Activated naive CD4-positive, alpha-beta T cell treated with anti-CD3 and anti-CD28 coated beads, Interleukin-2, amount 50 U/mL, for 72 hours (primary cell): ENCODE measurements around the gene IL1RAPL2. TPM values are rescaled to one million over a fixed set of nuclear protein-coding genes. Genes with fewer than 3 reads are reported as not detected.
A peak's percentile ranks its signal among the peaks of the same experiment; 100 is the strongest.
"Not testable (repeated sequence)": the region's sequence is repeated elsewhere in the genome, so short reads cannot be mapped to it uniquely, and the experiment has no call there.

Experiments
- ATAC-seq, 2 donors: fragments of 150-1000 bp; cut with Tn5 transposase; 2 replicates each; pipeline ENCODE4 v1.10.0; 2021; ENCODE audit warnings: mild to moderate bottlenecking in 2 of 2, moderate library complexity in 2 of 2
- DNase-seq, 2 donors: peaks; one replicate each; pipeline ENCODE4 v3.0.0; 2021 to 2022; ENCODE audit warnings: low spot score in 2 of 2
- H3K27ac Mint-ChIP-seq, 2 donors: one replicate each; pipeline ENCODE4 v1.8.0; 2022; ENCODE audit warnings: mild to moderate bottlenecking in 2 of 2, mixed read lengths in 2 of 2
- H3K36me3 Mint-ChIP-seq, 2 donors: one replicate each; pipeline ENCODE4 v1.8.0; 2022; ENCODE audit warnings: mixed read lengths in 2 of 2
- H3K9me3 Mint-ChIP-seq, 2 donors: one replicate each; pipeline ENCODE4 v1.8.0; 2022; ENCODE audit warnings: mixed read lengths in 2 of 2
- total RNA-seq, 2 donors: library from RNA; stranded (reverse); gene quantifications; one replicate each; pipeline ENCODE4 v1.2.3, GENCODE V29; 2022

Gene IL1RAPL2
- total RNA-seq, 2 donors from 2014 or later = not detected

GRCh38 chrX:104914686-104915085, 348.7 kb downstream of the IL1RAPL2 start:
- ATAC-seq, H3K27ac Mint-ChIP-seq, H3K9me3 Mint-ChIP-seq, DNase-seq, H3K36me3 Mint-ChIP-seq: not testable (repeated sequence)

- ATAC-seq (no peak), DNase-seq (no peak)
- Mint-ChIP-seq H3K36me3 (no peaks in the 10 kb centered on the region), H3K27ac (no peak overlapping the region), H3K9me3 (no peaks in the 10 kb centered on the region)
These were observed 352.1 kb downstream of the IL1RAPL2 start for GRCh38 chrX:104918122-104918521.

- peak; percentile 20 to 50 for ATAC-seq
- no peaks in the 10 kb centered on the region for H3K36me3 Mint-ChIP-seq
- H3K27ac Mint-ChIP-seq = no peak overlapping the region
- no peaks in the 10 kb centered on the region for H3K9me3 Mint-ChIP-seq
- DNase-seq = no peak
These were observed 355.7 kb downstream of the IL1RAPL2 start for GRCh38 chrX:104921584-104922205.

GRCh38 chrX:104922206-104922621, 356.2 kb downstream of the IL1RAPL2 start:
- Mint-ChIP-seq H3K27ac (no peak overlapping the region), H3K36me3 (no peaks in the 10 kb centered on the region), H3K9me3 (no peaks in the 10 kb centered on the region)
- DNase-seq (peak; percentile 44 to 61), ATAC-seq (peak; percentile 74 to 87)

- DNase-seq = no peak
These were observed 363.3 kb downstream of the IL1RAPL2 start for GRCh38 chrX:104929324-104929723.

GRCh38 chrX:104935581-104935980, 369.6 kb downstream of the IL1RAPL2 start:
- Mint-ChIP-seq H3K9me3 (no peaks in the 10 kb centered on the region), H3K36me3 (no peaks in the 10 kb centered on the region), H3K27ac (no peak overlapping the region)
- ATAC-seq (no peak), DNase-seq (no peak)

More at GRCh38 chrX:104929324-104929723, 363.3 kb downstream of the IL1RAPL2 start:
- Mint-ChIP-seq H3K9me3 (no peaks in the 10 kb centered on the region), H3K36me3 (no peaks in the 10 kb centered on the region), H3K27ac (no peak overlapping the region)
- no peak for ATAC-seq

- DNase-seq = no peak
- no peaks in the 10 kb centered on the region for H3K36me3 Mint-ChIP-seq
- no peaks in the 10 kb centered on the region for H3K9me3 Mint-ChIP-seq
- no peak for ATAC-seq
- H3K27ac Mint-ChIP-seq = no peak overlapping the region
These were observed 387.3 kb downstream of the IL1RAPL2 start for GRCh38 chrX:104953251-104953650.

- H3K27ac Mint-ChIP-seq = no peak overlapping the region
- DNase-seq = no peak
- H3K9me3 Mint-ChIP-seq = no peaks in the 10 kb centered on the region
- ATAC-seq = no peak
- H3K36me3 Mint-ChIP-seq = no peaks in the 10 kb centered on the region
These were observed 395.9 kb downstream of the IL1RAPL2 start for GRCh38 chrX:104961926-104962325.

GRCh38 chrX:104968241-104968640, 402.2 kb downstream of the IL1RAPL2 start:
- Mint-ChIP-seq H3K36me3 (no peaks in the 10 kb centered on the region), H3K9me3 (no peaks in the 10 kb centered on the region), H3K27ac (no peak overlapping the region)
- ATAC-seq (no peak), DNase-seq (no peak)

GRCh38 chrX:104972737-104973136, 406.7 kb downstream of the IL1RAPL2 start:
- ATAC-seq = no peak
- Mint-ChIP-seq H3K36me3 (no peaks in the 10 kb centered on the region), H3K27ac (no peak overlapping the region), H3K9me3 (peaks cover 0 to 4% of the 10 kb centered on the region in 2 donors)
- DNase-seq = no peak

- Mint-ChIP-seq H3K36me3 (no peaks in the 10 kb centered on the region), H3K9me3 (no peaks in the 10 kb centered on the region), H3K27ac (no peak overlapping the region)
- no peak for DNase-seq
- no peak for ATAC-seq
These were observed 421.1 kb downstream of the IL1RAPL2 start for GRCh38 chrX:104987063-104987462.

- DNase-seq (no peak), ATAC-seq (no peak)
- Mint-ChIP-seq H3K9me3 (no peaks in the 10 kb centered on the region), H3K36me3 (no peaks in the 10 kb centered on the region), H3K27ac (no peak overlapping the region)
These were observed 422.0 kb downstream of the IL1RAPL2 start for GRCh38 chrX:104988038-104988437.

- Mint-ChIP-seq H3K9me3 (peaks cover 0 to 8% of the 10 kb centered on the region in 2 donors), H3K36me3 (no peaks in the 10 kb centered on the region), H3K27ac (no peak overlapping the region)
- DNase-seq (no peak), ATAC-seq (no peak)
These were observed 429.5 kb downstream of the IL1RAPL2 start for GRCh38 chrX:104995546-104995945.

- ATAC-seq (no peak), DNase-seq (no peak)
- no peak overlapping the region for H3K27ac Mint-ChIP-seq
- no peaks in the 10 kb centered on the region for H3K36me3 Mint-ChIP-seq
- no peaks in the 10 kb centered on the region for H3K9me3 Mint-ChIP-seq
These were observed 440.1 kb downstream of the IL1RAPL2 start for GRCh38 chrX:105006103-105006502.

- Mint-ChIP-seq H3K27ac (no peak overlapping the region), H3K36me3 (no peaks in the 10 kb centered on the region), H3K9me3 (no peaks in the 10 kb centered on the region)
- DNase-seq = no peak
- ATAC-seq = no peak
These were observed 441.0 kb downstream of the IL1RAPL2 start for GRCh38 chrX:105006996-105007395.

- no peak for DNase-seq
- H3K9me3 Mint-ChIP-seq = peaks cover 0 to 5% of the 10 kb centered on the region in 2 donors
- H3K27ac Mint-ChIP-seq = no peak overlapping the region
- H3K36me3 Mint-ChIP-seq = no peaks in the 10 kb centered on the region
- ATAC-seq = no peak
These were observed 447.7 kb downstream of the IL1RAPL2 start for GRCh38 chrX:105013719-105014118.

GRCh38 chrX:105017641-105018040, 451.6 kb downstream of the IL1RAPL2 start:
- ATAC-seq = no peak
- Mint-ChIP-seq H3K27ac (no peak overlapping the region), H3K36me3 (no peaks in the 10 kb centered on the region), H3K9me3 (peaks cover 0 to 5% of the 10 kb centered on the region in 2 donors)
- DNase-seq = no peak

GRCh38 chrX:105018865-105019264, 452.9 kb downstream of the IL1RAPL2 start:
- no peak for ATAC-seq
- H3K27ac Mint-ChIP-seq = no peak overlapping the region
- H3K36me3 Mint-ChIP-seq = no peaks in the 10 kb centered on the region
- no peaks in the 10 kb centered on the region for H3K9me3 Mint-ChIP-seq
- DNase-seq = no peak
